Astrocyte (in vitro differentiated cells and primary cell): ENCODE data around the gene FICD. TPM values are rescaled to one million over a fixed set of nuclear protein-coding genes. Genes with fewer than 3 reads are reported as not detected.

Experiments
- DNase-seq: peaks from one replicate; pipeline ENCODE4 v3.0.0-alpha.2; 2010; ENCODE audit warnings: low read depth
- FAIRE-seq: peaks from 2 replicates; lab custom pipeline; 2011; peaks lifted over from hg19 to GRCh38; lab: Jason Lieb, UNC
- H2AFZ ChIP-seq: 2 replicates; pipeline ENCODE4 v1.6.0; 2012; ENCODE audit warnings: low read depth, low read length, inconsistent platforms
- H3K27ac ChIP-seq: 2 replicates; pipeline ENCODE4 v1.5.1; 2011; ENCODE audit warnings: low read depth, low read length, inconsistent platforms
- H3K27me3 ChIP-seq: 2 replicates; pipeline ENCODE4 v1.6.0; 2011; ENCODE audit warnings: low read length, inconsistent platforms; ENCODE audit not compliant: insufficient read depth
- H3K36me3 ChIP-seq: 2 replicates; pipeline ENCODE4 v1.5.1; 2011; ENCODE audit warnings: low read length, inconsistent platforms; ENCODE audit not compliant: insufficient read depth
- H3K4me1 ChIP-seq: 2 replicates; pipeline ENCODE4 v1.5.1; 2011; ENCODE audit warnings: low read length, inconsistent platforms; ENCODE audit not compliant: insufficient read depth
- H3K4me2 ChIP-seq: 2 replicates; pipeline ENCODE4 v1.6.0; 2012; ENCODE audit warnings: low read length, inconsistent platforms
- H3K4me3 ChIP-seq: 2 replicates; pipeline ENCODE4 v1.5.1; 2011; ENCODE audit warnings: low read depth, mild to moderate bottlenecking, low read length, inconsistent platforms; ENCODE audit not compliant: insufficient read depth
- H3K79me2 ChIP-seq: 2 replicates; pipeline ENCODE4 v1.6.0; 2012; ENCODE audit warnings: mild to moderate bottlenecking, low read length, inconsistent platforms; ENCODE audit not compliant: insufficient read depth
- H3K9ac ChIP-seq: 2 replicates; pipeline ENCODE4 v1.6.0; 2012; ENCODE audit warnings: mild to moderate bottlenecking, low read length, inconsistent platforms
- H3K9me3 ChIP-seq: 2 replicates; pipeline ENCODE4 v1.5.1; 2012; ENCODE audit warnings: low read depth, mild to moderate bottlenecking, low read length, inconsistent platforms; ENCODE audit not compliant: insufficient read depth
- H4K20me1 ChIP-seq: 2 replicates; pipeline ENCODE4 v1.6.0; 2012; ENCODE audit warnings: low read length, inconsistent platforms; ENCODE audit not compliant: insufficient read depth
- H3K27ac Mint-ChIP-seq: one replicate; pipeline ENCODE4 v1.8.0; 2021; ENCODE audit warnings: mild to moderate bottlenecking, mixed read lengths; ENCODE audit not compliant: unreplicated experiment
- H3K27me3 Mint-ChIP-seq: one replicate; pipeline ENCODE4 v1.8.0; 2021; ENCODE audit warnings: low read depth, mixed read lengths; ENCODE audit not compliant: unreplicated experiment
- H3K36me3 Mint-ChIP-seq: one replicate; pipeline ENCODE4 v1.8.0; 2021; ENCODE audit warnings: low read depth, mixed read lengths; ENCODE audit not compliant: unreplicated experiment
- H3K4me1 Mint-ChIP-seq: one replicate; pipeline ENCODE4 v1.8.0; 2021; ENCODE audit warnings: low read depth, mixed read lengths; ENCODE audit not compliant: unreplicated experiment
- H3K4me3 Mint-ChIP-seq: one replicate; pipeline ENCODE4 v1.8.0; 2021; ENCODE audit warnings: mild to moderate bottlenecking, moderate library complexity, mixed read lengths; ENCODE audit not compliant: unreplicated experiment
- H3K9me3 Mint-ChIP-seq: one replicate; pipeline ENCODE4 v1.8.0; 2021; ENCODE audit warnings: mild to moderate bottlenecking, mixed read lengths; ENCODE audit not compliant: unreplicated experiment
- CTCF ChIP-seq: IDR thresholded peaks from 2 replicates; pipeline ENCODE4 v1.5.1; 2011; ENCODE audit warnings: low read depth, mild to moderate bottlenecking, inconsistent platforms, low read length, moderate library complexity; ENCODE audit not compliant: insufficient read depth
- EZH2 ChIP-seq: IDR thresholded peaks from 2 replicates; pipeline ENCODE4 v1.6.1; 2012; ENCODE audit warnings: mild to moderate bottlenecking, low read length, inconsistent platforms; ENCODE audit not compliant: insufficient read depth
- total RNA-seq: library from RNA; stranded (reverse); gene quantifications from 2 replicates; pipeline ENCODE4 v1.2.1, GENCODE V29; 2021

The FICD gene
- total RNA-seq, 1 donor from 2014 or later: 3.5 TPM

- TF ChIP-seq CTCF: no peak
- TF ChIP-seq EZH2: no peak
- H3K27me3 Mint-ChIP-seq: no peaks in the 10 kb centered on the region
- H2AFZ ChIP-seq: no peak overlapping the region
- H3K4me1 Mint-ChIP-seq: no peaks in the 10 kb centered on the region
- H4K20me1 ChIP-seq: peaks cover 51% of the 10 kb centered on the region
- no peak overlapping the region for H3K4me3 Mint-ChIP-seq
- peaks cover 22% of the 10 kb centered on the region for H3K79me2 ChIP-seq
- no peaks in the 10 kb centered on the region for H3K9me3 Mint-ChIP-seq
- no peak overlapping the region for H3K4me3 ChIP-seq
- no peaks in the 10 kb centered on the region for H3K9me3 ChIP-seq
- H3K9ac ChIP-seq: no peak overlapping the region
- H3K4me1 ChIP-seq: peaks cover 7% of the 10 kb centered on the region
- H3K27ac Mint-ChIP-seq: no peak overlapping the region
- H3K4me2 ChIP-seq: no peak overlapping the region
- DNase-seq: no peak
- FAIRE-seq: no peak
- no peaks in the 10 kb centered on the region for H3K27me3 ChIP-seq
- no peak overlapping the region for H3K27ac ChIP-seq
- H3K36me3 ChIP-seq: peaks cover 47% of the 10 kb centered on the region
- H3K36me3 Mint-ChIP-seq: peaks cover 28% of the 10 kb centered on the region
These were observed 3.8 kb downstream of the FICD start for GRCh38 chr12:108518716-108519496.

GRCh38 chr12:108519558-108519957 is 4.5 kb downstream of the FICD start:
- Histone ChIP-seq H2AFZ (no peak overlapping the region), H3K36me3 (peaks cover 54% of the 10 kb centered on the region), H3K27me3 (no peaks in the 10 kb centered on the region), H3K4me3 (no peak overlapping the region), H4K20me1 (peaks cover 57% of the 10 kb centered on the region), H3K9ac (no peak overlapping the region), H3K4me2 (no peak overlapping the region), H3K79me2 (peaks cover 22% of the 10 kb centered on the region), H3K4me1 (peaks cover 7% of the 10 kb centered on the region), H3K27ac (no peak overlapping the region), H3K9me3 (no peaks in the 10 kb centered on the region)
- Mint-ChIP-seq H3K9me3 (no peaks in the 10 kb centered on the region), H3K4me1 (no peaks in the 10 kb centered on the region), H3K36me3 (peaks cover 31% of the 10 kb centered on the region), H3K4me3 (no peak overlapping the region), H3K27me3 (no peaks in the 10 kb centered on the region), H3K27ac (no peak overlapping the region)
- no peak for TF ChIP-seq EZH2
- TF ChIP-seq CTCF: no peak
- FAIRE-seq (no peak), DNase-seq (no peak)

GRCh38 chr12:108523365-108523764 is 8.3 kb downstream of the FICD start:
- peaks cover 72% of the 10 kb centered on the region for H3K36me3 ChIP-seq
- H3K4me2 ChIP-seq: no peak overlapping the region
- H3K9ac ChIP-seq: no peak overlapping the region
- H3K9me3 ChIP-seq: no peaks in the 10 kb centered on the region
- H3K4me3 ChIP-seq: no peak overlapping the region
- no peak for FAIRE-seq
- Mint-ChIP-seq H3K27ac (no peak overlapping the region), H3K36me3 (peaks cover 32% of the 10 kb centered on the region), H3K9me3 (no peaks in the 10 kb centered on the region), H3K4me3 (no peak overlapping the region), H3K4me1 (peaks cover 19% of the 10 kb centered on the region), H3K27me3 (no peaks in the 10 kb centered on the region)
- no peaks in the 10 kb centered on the region for H3K27me3 ChIP-seq
- no peak overlapping the region for H2AFZ ChIP-seq
- H4K20me1 ChIP-seq: peaks cover 70% of the 10 kb centered on the region
- peaks cover 13% of the 10 kb centered on the region for H3K79me2 ChIP-seq
- H3K27ac ChIP-seq: no peak overlapping the region
- H3K4me1 ChIP-seq: peaks cover 10% of the 10 kb centered on the region
- no peak for DNase-seq
- TF ChIP-seq EZH2 (no peak), CTCF (no peak)
